IPS-20b (cell line): ENCODE results near the gene DCAF8.

Source experiments
- H3K27ac ChIP-seq: one replicate; pipeline ENCODE4 v1.5.1; 2013; ENCODE audit warnings: low read length
- H3K27me3 ChIP-seq: 2 replicates; pipeline ENCODE4 v1.6.1; 2013; ENCODE audit warnings: mild to moderate bottlenecking, low read length, inconsistent platforms; ENCODE audit not compliant: insufficient read depth
- H3K36me3 ChIP-seq: 2 replicates; pipeline ENCODE4 v1.6.1; 2013; ENCODE audit warnings: low read depth, mild to moderate bottlenecking, inconsistent platforms, low read length, moderate library complexity; ENCODE audit not compliant: insufficient read depth
- H3K4me1 ChIP-seq: 2 replicates; pipeline ENCODE4 v1.6.1; 2013; ENCODE audit warnings: mild to moderate bottlenecking, control low read depth, inconsistent platforms, low read length, moderate library complexity; ENCODE audit not compliant: insufficient read depth
- H3K4me3 ChIP-seq: 2 replicates; pipeline ENCODE4 v1.5.1; 2013; ENCODE audit warnings: mild to moderate bottlenecking, low read length, inconsistent platforms
- H3K9ac ChIP-seq: 2 replicates; pipeline ENCODE4 v1.6.1; 2013; ENCODE audit warnings: low read depth, mild to moderate bottlenecking, inconsistent platforms, low read length, moderate library complexity
- H3K9me3 ChIP-seq: 2 replicates; pipeline ENCODE4 v1.6.1; 2013; ENCODE audit warnings: mild to moderate bottlenecking, low read depth, low read length, inconsistent platforms; ENCODE audit not compliant: insufficient read depth

Gene DCAF8

GRCh38 chr1:160239582-160240299 is 22.6 kb downstream of the DCAF8 start:
- no peaks in the 10 kb centered on the region for H3K4me1 ChIP-seq
- no peaks in the 10 kb centered on the region for H3K27me3 ChIP-seq
- no peaks in the 10 kb centered on the region for H3K9me3 ChIP-seq
- H3K27ac ChIP-seq, result no peak overlapping the region
- H3K36me3 ChIP-seq, result peaks cover 91% of the 10 kb centered on the region
- no peak overlapping the region for H3K9ac ChIP-seq
- H3K4me3 ChIP-seq, result no peak overlapping the region

- Histone ChIP-seq H3K9me3 (no peaks in the 10 kb centered on the region), H3K4me1 (no peaks in the 10 kb centered on the region), H3K9ac (no peak overlapping the region), H3K27ac (no peak overlapping the region), H3K4me3 (no peak overlapping the region), H3K27me3 (no peaks in the 10 kb centered on the region), H3K36me3 (peaks cover 98% of the 10 kb centered on the region)
Observed at GRCh38 chr1:160238408-160238807, 23.9 kb downstream of the DCAF8 start.

- H3K27me3 ChIP-seq, result no peaks in the 10 kb centered on the region
- H3K9ac ChIP-seq, result no peak overlapping the region
- H3K4me3 ChIP-seq, result no peak overlapping the region
- no peaks in the 10 kb centered on the region for H3K4me1 ChIP-seq
- no peaks in the 10 kb centered on the region for H3K9me3 ChIP-seq
- H3K27ac ChIP-seq, result no peak overlapping the region
- H3K36me3 ChIP-seq, result peaks cover 95% of the 10 kb centered on the region
Observed at GRCh38 chr1:160237558-160237957, 24.8 kb downstream of the DCAF8 start.

- no peak overlapping the region for H3K9ac ChIP-seq
- no peaks in the 10 kb centered on the region for H3K4me1 ChIP-seq
- no peak overlapping the region for H3K27ac ChIP-seq
- peaks cover 94% of the 10 kb centered on the region for H3K36me3 ChIP-seq
- no peak overlapping the region for H3K4me3 ChIP-seq
- no peaks in the 10 kb centered on the region for H3K9me3 ChIP-seq
- no peaks in the 10 kb centered on the region for H3K27me3 ChIP-seq
Observed at GRCh38 chr1:160236806-160237205, 25.5 kb downstream of the DCAF8 start.

GRCh38 chr1:160232911-160233310 is 29.4 kb downstream of the DCAF8 start:
- Histone ChIP-seq H3K27ac (no peak overlapping the region), H3K27me3 (no peaks in the 10 kb centered on the region), H3K4me3 (no peak overlapping the region), H3K9me3 (no peaks in the 10 kb centered on the region), H3K36me3 (peaks cover 95% of the 10 kb centered on the region), H3K4me1 (no peaks in the 10 kb centered on the region), H3K9ac (no peak overlapping the region)

GRCh38 chr1:160228431-160228830 is 33.9 kb downstream of the DCAF8 start:
- peaks cover 94% of the 10 kb centered on the region for H3K36me3 ChIP-seq
- H3K4me3 ChIP-seq, result no peak overlapping the region
- H3K9me3 ChIP-seq, result no peaks in the 10 kb centered on the region
- H3K27me3 ChIP-seq, result no peaks in the 10 kb centered on the region
- no peak overlapping the region for H3K27ac ChIP-seq
- H3K4me1 ChIP-seq, result no peaks in the 10 kb centered on the region
- no peak overlapping the region for H3K9ac ChIP-seq

- Histone ChIP-seq H3K9ac (no peak overlapping the region), H3K9me3 (no peaks in the 10 kb centered on the region), H3K27me3 (no peaks in the 10 kb centered on the region), H3K27ac (no peak overlapping the region), H3K4me1 (no peaks in the 10 kb centered on the region), H3K36me3 (peaks cover 97% of the 10 kb centered on the region), H3K4me3 (no peak overlapping the region)
Observed at GRCh38 chr1:160227561-160227960, 34.8 kb downstream of the DCAF8 start.

- peaks cover 99% of the 10 kb centered on the region for H3K36me3 ChIP-seq
- H3K9me3 ChIP-seq, result no peaks in the 10 kb centered on the region
Observed at GRCh38 chr1:160227034-160227433, 35.3 kb downstream of the DCAF8 start.

GRCh38 chr1:160226623-160227022 is 35.7 kb downstream of the DCAF8 start:
- no peak overlapping the region for H3K9ac ChIP-seq
- H3K36me3 ChIP-seq, result peaks cover 99% of the 10 kb centered on the region
- H3K4me3 ChIP-seq, result no peak overlapping the region
- no peaks in the 10 kb centered on the region for H3K9me3 ChIP-seq
- H3K27me3 ChIP-seq, result no peaks in the 10 kb centered on the region
- H3K4me1 ChIP-seq, result no peaks in the 10 kb centered on the region
- no peak overlapping the region for H3K27ac ChIP-seq

More at GRCh38 chr1:160227034-160227433, 35.3 kb downstream of the DCAF8 start:
- Histone ChIP-seq H3K27ac (no peak overlapping the region), H3K9ac (no peak overlapping the region), H3K4me3 (no peak overlapping the region), H3K27me3 (no peaks in the 10 kb centered on the region), H3K4me1 (no peaks in the 10 kb centered on the region)

GRCh38 chr1:160225345-160225744 is 37.0 kb downstream of the DCAF8 start:
- H3K36me3 ChIP-seq, result peaks cover 99% of the 10 kb centered on the region
- H3K27ac ChIP-seq, result no peak overlapping the region
- no peak overlapping the region for H3K4me3 ChIP-seq
- no peaks in the 10 kb centered on the region for H3K9me3 ChIP-seq
- H3K9ac ChIP-seq, result no peak overlapping the region
- H3K27me3 ChIP-seq, result no peaks in the 10 kb centered on the region
- 0 out of 2 replicates have a peak, but pooled peaks cover under 1% of the 10 kb centered on the region for H3K4me1 ChIP-seq

- no peak overlapping the region for H3K4me3 ChIP-seq
- peaks cover 7% of the 10 kb centered on the region; the same call in 1 of the 2 replicates for H3K4me1 ChIP-seq
- no peaks in the 10 kb centered on the region for H3K27me3 ChIP-seq
- H3K27ac ChIP-seq, result no peak overlapping the region
- H3K36me3 ChIP-seq, result peaks cover 99% of the 10 kb centered on the region
- H3K9ac ChIP-seq, result no peak overlapping the region
- no peaks in the 10 kb centered on the region for H3K9me3 ChIP-seq
Observed at GRCh38 chr1:160224606-160225005, 37.7 kb downstream of the DCAF8 start.

GRCh38 chr1:160222546-160222945 is 39.8 kb downstream of the DCAF8 start:
- Histone ChIP-seq H3K9ac (no peak overlapping the region), H3K36me3 (peaks cover 100% of the 10 kb centered on the region), H3K27ac (no peak overlapping the region), H3K4me1 (peaks cover 7% of the 10 kb centered on the region; the same call in 1 of the 2 replicates), H3K9me3 (no peaks in the 10 kb centered on the region), H3K27me3 (no peaks in the 10 kb centered on the region), H3K4me3 (no peak overlapping the region)
